Spleen (tissue), 7 donors: ENCODE data around the gene FBXW8.

Source experiments
- CTCF ChIP-seq, 11 experiments: fragments of 200-600 bp in 7 of 11; fragments of 450-650 bp in 4 of 11; sonication (generic) in 4 of 11; IDR thresholded peaks in 8 of 11; conservative IDR thresholded peaks in 3 of 11; 1 replicate in 7 of 11; 2 replicates in 4 of 11; pipeline versions ENCODE4 v1.4.0 to v1.8.0; 2016 to 2021; ENCODE audit warnings: antibody characterized with exemption in 11 of 11, inconsistent platforms in 4 of 11, mild to moderate bottlenecking in 1 of 11
- POLR2AphosphoS5 ChIP-seq, 3 donors: sonication (generic); formaldehyde crosslinking; IDR thresholded peaks; one replicate each; pipeline ENCODE4 v1.5.1; 2017; ENCODE audit warnings: antibody characterized with exemption in 3 of 3
- donor health status: DM: no; HTN: no; CAD: no; lungs with moderate emphysema.
- donor health status: DM: no; HTN: no; CAD: no.
- donor health status: DM: no; HTN: no; CAD: no.

GRCh38 chr12:117048585-117048904 lies 137.8 kb downstream of the FBXW8 start:
- TF ChIP-seq CTCF (IDR thresholded peaks at IDR 0.05 in 8 of 11, conservative IDR thresholded peaks at IDR 0.05 in 3 of 11) (no peak), POLR2AphosphoS5 (IDR thresholded peaks at IDR 0.05) (no peak)
